A549 treated with dexamethasone at 1 μM for 4 hours (cell line): ENCODE data around the gene DEFB128. TPM values are rescaled to one million over a fixed set of nuclear protein-coding genes. Genes with fewer than 3 reads are reported as not detected.

Experiments used
- total RNA-seq: library from RNA; stranded (reverse); fragments of 200-300 nt; extraction: Qiagen RNA extraction; gene quantifications from 5 replicates; pipeline ENCODE4 v1.2.3, GENCODE V29; 2022

DEFB128 gene
- total RNA-seq = not detected in 5 replicates

DNA sequence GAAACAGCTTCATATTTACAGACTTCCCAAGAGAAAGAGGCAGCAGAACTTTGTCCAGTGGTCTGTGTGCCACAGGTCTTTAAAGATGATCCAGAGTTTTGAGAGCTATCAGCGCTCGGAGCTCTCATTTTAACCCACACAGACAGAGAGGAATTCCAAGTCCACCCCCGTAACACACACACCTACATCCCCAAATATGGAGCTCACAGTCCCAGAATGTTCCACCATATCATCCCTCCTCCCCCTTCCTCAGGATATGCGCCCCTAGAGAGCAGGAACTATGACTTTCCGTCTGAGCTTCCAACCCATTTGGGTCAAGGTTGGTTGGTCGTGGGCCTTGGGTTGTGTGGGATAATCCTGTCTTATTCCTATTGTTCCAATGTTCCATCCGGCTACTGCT is at the start of gene DEFB128:
TSS of gene DEFB128 (minus strand) at position 101 of the 400 bp plus-strand sequence. CDS start at position 13, 88 bp downstream.

DNA sequence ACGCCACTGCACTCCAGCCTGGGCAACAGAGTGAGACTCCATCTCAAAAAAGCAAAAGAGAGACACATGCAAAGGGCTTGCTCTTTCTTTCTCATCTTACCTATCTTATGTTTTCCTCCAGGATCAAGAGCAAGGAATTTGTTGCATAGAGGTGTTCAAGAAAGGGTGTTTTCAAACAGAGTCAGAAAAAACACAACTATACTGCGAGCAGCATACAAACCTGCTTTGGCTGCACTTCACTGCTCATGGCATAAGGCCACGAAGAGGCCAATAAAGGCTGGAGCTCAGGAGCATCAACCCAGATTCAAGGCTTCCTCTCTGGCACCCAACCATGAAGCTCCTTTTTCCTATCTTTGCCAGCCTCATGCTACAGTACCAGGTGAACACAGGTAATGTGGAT is 37.4 kb upstream of the DEFB128 start, which contains the start of gene DEFB129:
TSS of gene DEFB129 (plus strand) at position 301 of the 400 bp plus-strand sequence. CDS start at position 332, 31 bp downstream.

GRCh38 chr20:157154-157553 is 32.4 kb downstream of the DEFB128 start, which contains the start of gene DEFB127:
Gene DEFB127 (plus strand): TSS chr20:157454. CDS start chr20:157545, 91 bp downstream.

GRCh38 chr20:142290-142689 is 47.2 kb downstream of the DEFB128 start, which contains the start of gene DEFB126:
Gene DEFB126 (plus strand): TSS chr20:142590. CDS start chr20:142629, 39 bp downstream.

Other genes starting within 250 kb of the DEFB128 start
- not detected in 5 replicates for gene DEFB125, start 102.0 kb downstream of the DEFB128 start, total RNA-seq
- gene DEFB126, start 47.1 kb downstream of the DEFB128 start, total RNA-seq = not detected in 5 replicates
- gene DEFB127, start 32.3 kb downstream of the DEFB128 start, total RNA-seq = not detected in 5 replicates
- gene DEFB129, start 37.5 kb upstream of the DEFB128 start, total RNA-seq = not detected in 5 replicates
- not detected in 5 replicates for gene DEFB132, start 68.0 kb upstream of the DEFB128 start, total RNA-seq
- gene C20orf96, start 101.0 kb upstream of the DEFB128 start, total RNA-seq = 9.5 to 10.7 TPM (median 10.1 TPM) in 5 replicates
- gene ZCCHC3, start 107.9 kb upstream of the DEFB128 start, total RNA-seq = 17.9 to 21.8 TPM (median 19.6 TPM) in 5 replicates
- 17.7 to 28.2 TPM (median 27.1 TPM) in 5 replicates for gene SOX12, start 135.8 kb upstream of the DEFB128 start, total RNA-seq
- 49.9 to 65.7 TPM (median 62.6 TPM) in 5 replicates for gene NRSN2, start 157.4 kb upstream of the DEFB128 start, total RNA-seq
- 50.7 to 64.3 TPM (median 59.0 TPM) in 5 replicates for gene TRIB3, start 191.0 kb upstream of the DEFB128 start, total RNA-seq
- gene RBCK1, start 218.6 kb upstream of the DEFB128 start, total RNA-seq = 100 to 145 TPM (median 133 TPM) in 5 replicates